ENCODE results near the gene PRCC. TPM values are rescaled to one million over a fixed set of nuclear protein-coding genes. Genes with fewer than 3 reads are reported as not detected.
A peak's percentile ranks its signal among the peaks of the same experiment; 100 is the strongest.

PRCC gene
- total and polyA plus RNA-seq, 8 donors = 24.0 to 93.0 (median 41.0) TPM

GRCh38 chr1:156816561-156817328 lies 49.4 kb downstream of the PRCC start, which contains the start of gene SH2D2A:
TSS of gene SH2D2A (minus strand) at chr1:156816848. CDS start at chr1:156816708, 140 bp downstream.
- WGBS, 5 donors = 24 to 63% (median 55%) methylated on average over 10 of the region's 10 CpGs
- intact Hi-C loops (cut with DNase I; ENCODE audit: low total_unique reads) = no loop called here
- TF ChIP-seq EP300 (IDR thresholded peaks at IDR 0.05) = no peak
- peak in 2 of 3 donors; percentile 66 to 79 for TF ChIP-seq POLR2AphosphoS5 (IDR thresholded peaks at IDR 0.05)
- DNase-seq = peak; percentile 65 to 90
- peak within 1 kb of the TSS in 3 of 4 donors; percentile 13 to 42 (median 32) for H3K4me3 ChIP-seq
- peak within 1 kb of the TSS; percentile 60 to 83 (median 76) for H3K27ac ChIP-seq
- H3K36me3 ChIP-seq = no peaks in the 10 kb centered on the region
- peaks cover 0 to 17% (median 0%) of the 10 kb centered on the region in 3 donors for H3K27me3 ChIP-seq
- no peaks in the 10 kb centered on the region for H3K9me3 ChIP-seq
- peaks cover 15 to 31% (median 21%) of the 10 kb centered on the region in 4 donors for H3K4me1 ChIP-seq

- no peak for DNase-seq
- Histone ChIP-seq H3K27me3 (no peaks in the 10 kb centered on the region), H3K4me3 (no peak overlapping the region), H3K9me3 (no peaks in the 10 kb centered on the region), H3K36me3 (no peaks in the 10 kb centered on the region), H3K27ac (no peak overlapping the region), H3K4me1 (peaks cover 0 to 3% (median 0%) of the 10 kb centered on the region in 4 donors)
- 60 to 70% (median 65%) methylated on average over 4 of the region's 4 CpGs for WGBS, 5 donors
- intact Hi-C loops (cut with DNase I; ENCODE audit: low total_unique reads) = no loop called here
- TF ChIP-seq POLR2A (IDR thresholded peaks at IDR 0.05) (no peak), POLR2AphosphoS5 (IDR thresholded peaks at IDR 0.05) (no peak), EP300 (IDR thresholded peaks at IDR 0.05) (no peak), CTCF (IDR thresholded peaks at IDR 0.05) (no peak)
Observed at GRCh38 chr1:156821801-156822200, 54.5 kb downstream of the PRCC start.

- intact Hi-C loops (cut with DNase I; ENCODE audit: low total_unique reads) = no loop called here
- no peaks in the 10 kb centered on the region for H3K4me1 ChIP-seq
- H3K36me3 ChIP-seq = no peaks in the 10 kb centered on the region
- no peak for DNase-seq
- H3K4me3 ChIP-seq = no peak overlapping the region
- no peak overlapping the region for H3K27ac ChIP-seq
- H3K27me3 ChIP-seq = no peaks in the 10 kb centered on the region
- TF ChIP-seq POLR2AphosphoS5 (IDR thresholded peaks at IDR 0.05) (no peak), EP300 (IDR thresholded peaks at IDR 0.05) (no peak), POLR2A (IDR thresholded peaks at IDR 0.05) (no peak), CTCF (IDR thresholded peaks at IDR 0.05) (no peak)
- WGBS, 5 donors = 44 to 72% (median 68%) methylated on average over 1 of the region's 1 CpG
- no peaks in the 10 kb centered on the region for H3K9me3 ChIP-seq
Observed at GRCh38 chr1:156822680-156823079, 55.3 kb downstream of the PRCC start.

- H3K4me1 ChIP-seq = no peaks in the 10 kb centered on the region
- no peak overlapping the region for H3K4me3 ChIP-seq
- TF ChIP-seq POLR2AphosphoS5 (IDR thresholded peaks at IDR 0.05) (no peak), EP300 (IDR thresholded peaks at IDR 0.05) (no peak), CTCF (IDR thresholded peaks at IDR 0.05) (no peak), POLR2A (IDR thresholded peaks at IDR 0.05) (no peak)
- H3K36me3 ChIP-seq = no peaks in the 10 kb centered on the region
- intact Hi-C loops (cut with DNase I; ENCODE audit: low total_unique reads) = no loop called here
- no peak for DNase-seq
- H3K27me3 ChIP-seq = no peaks in the 10 kb centered on the region
- H3K9me3 ChIP-seq = no peaks in the 10 kb centered on the region
- WGBS, 5 donors = 86 to 94% (median 89%) methylated on average over 4 to 5 of the region's 5 CpGs
- no peak overlapping the region for H3K27ac ChIP-seq
Observed at GRCh38 chr1:156823210-156823790, 56.0 kb downstream of the PRCC start.
